ENCODE measurements around the gene TDRD12.
"Not testable (repeated sequence)": the region's sequence is repeated elsewhere in the genome, so short reads cannot be mapped to it uniquely, and the experiment has no call there.

The TDRD12 gene

DNA sequence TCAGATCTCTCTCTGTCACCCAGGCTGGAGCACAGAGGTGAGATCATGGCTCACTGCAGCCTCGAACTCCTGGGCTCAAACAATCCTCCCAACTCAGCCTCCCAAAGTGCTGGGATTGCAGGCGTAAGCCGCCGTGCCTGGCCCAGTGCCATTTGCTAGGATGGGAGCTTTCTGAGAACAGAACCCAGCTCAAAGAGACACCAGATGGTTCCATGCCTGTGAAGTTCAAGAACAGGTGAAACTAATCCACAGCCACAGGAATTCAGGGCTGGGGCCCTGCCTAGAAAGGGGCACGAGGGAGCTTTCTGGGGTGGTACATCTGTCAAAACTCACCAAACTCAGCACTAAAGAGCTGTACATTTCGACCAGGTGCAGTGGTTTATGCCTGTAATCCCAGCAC lies 145.8 kb downstream of the TDRD12 start:
- Histone ChIP-seq H2BK12ac (ENCODE audit: low read length in 2 of 2) (no peak overlapping the region), H2AFZ (ENCODE audit: low read depth, low read length) (no peak overlapping the region), H3K18ac (ENCODE audit: low read depth in 1 of 2, low read length in 2 of 2) (no peak overlapping the region), H4K8ac (ENCODE audit: low read length) (no peak overlapping the region), H3K14ac (ENCODE audit: low read length in 2 of 2) (no peak overlapping the region), H3K23ac (ENCODE audit: low read length in 2 of 2) (no peak overlapping the region), H3K36me3 (ENCODE audit: control insufficient read depth in 1 of 2, insufficient read depth in 2 of 2, low read depth in 1 of 2, low read length in 2 of 2) (no peaks in the 10 kb centered on the region), H3K4me1 (ENCODE audit: control insufficient read depth, insufficient read depth, low read depth, low read length) (peaks cover 8% of the 10 kb centered on the region), H2AK5ac (ENCODE audit: low read length, severe bottlenecking) (no peak overlapping the region), H3K27ac (ENCODE audit: low read length, poor library complexity, severe bottlenecking) (no peak overlapping the region), H2BK120ac (ENCODE audit: low read depth, low read length) (no peak overlapping the region), H3K79me1 (replicated peaks; ENCODE audit: low read length, poor library complexity, severe bottlenecking) (no peaks in the 10 kb centered on the region), H2BK5ac (ENCODE audit: low read depth, low read length, poor library complexity, severe bottlenecking) (no peak overlapping the region), H2BK15ac (ENCODE audit: low read depth, poor library complexity, severe bottlenecking) (no peak overlapping the region), H3K4me3 (ENCODE audit: insufficient read depth in 1 of 2, low read depth in 1 of 2, low read length in 2 of 2) (no peak overlapping the region), H4K91ac (ENCODE audit: low read length) (no peak overlapping the region), H3K9me3 (ENCODE audit: control insufficient read depth, low read length) (no peaks in the 10 kb centered on the region), H3K27me3 (ENCODE audit: control insufficient read depth in 1 of 2, insufficient read depth in 1 of 2, low read length in 2 of 2) (peaks cover 0 to 6% of the 10 kb centered on the region in 2 experiments), H3K4ac (ENCODE audit: low read depth in 1 of 2, low read length in 2 of 2) (no peak overlapping the region), H3K9ac (ENCODE audit: low read length) (no peak overlapping the region), H3K4me2 (ENCODE audit: low read length, poor library complexity, severe bottlenecking) (no peak overlapping the region)
- 86% methylated on average over 6 of the region's 6 CpGs for WGBS
- no peak for DNase-seq

DNA sequence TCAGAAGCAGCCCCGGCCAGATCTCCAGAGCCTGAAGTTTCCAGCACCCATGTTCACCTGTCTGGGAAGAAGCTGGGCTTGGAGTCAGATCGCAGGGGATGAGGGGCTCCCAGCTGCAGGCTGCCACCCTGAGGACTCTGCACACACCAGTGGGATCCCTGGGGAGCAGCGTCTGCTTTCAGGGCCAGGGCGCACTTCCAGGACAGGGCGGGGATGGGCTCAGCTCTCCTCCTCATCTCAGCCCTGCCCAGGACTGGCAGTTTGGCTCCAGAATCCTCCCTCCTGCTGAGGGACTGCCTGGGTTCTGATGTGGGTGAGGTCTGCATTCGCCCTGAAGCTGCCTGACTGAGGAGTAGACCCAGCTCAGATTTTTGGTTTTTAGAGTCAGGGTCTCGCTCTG lies 146.5 kb downstream of the TDRD12 start:
- no peaks in the 10 kb centered on the region for H3K79me1 ChIP-seq (replicated peaks; ENCODE audit: low read length, poor library complexity, severe bottlenecking)
- no peak overlapping the region for H2BK5ac ChIP-seq (ENCODE audit: low read depth, low read length, poor library complexity, severe bottlenecking)
- 82% methylated on average over 7 of the region's 7 CpGs for WGBS
- H2AK5ac ChIP-seq (ENCODE audit: low read length, severe bottlenecking) = no peak overlapping the region
- no peak overlapping the region for H4K91ac ChIP-seq (ENCODE audit: low read length)
- H3K4me1 ChIP-seq (ENCODE audit: control insufficient read depth, insufficient read depth, low read depth, low read length) = peaks cover 10% of the 10 kb centered on the region
- H4K8ac ChIP-seq (ENCODE audit: low read length) = no peak overlapping the region
- H3K27ac ChIP-seq (ENCODE audit: low read length, poor library complexity, severe bottlenecking) = no peak overlapping the region
- H3K18ac ChIP-seq (ENCODE audit: low read depth in 1 of 2, low read length in 2 of 2) = no peak overlapping the region
- no peak for DNase-seq
- no peak overlapping the region for H2BK12ac ChIP-seq (ENCODE audit: low read length in 2 of 2)
- no peak overlapping the region for H2BK15ac ChIP-seq (ENCODE audit: low read depth, poor library complexity, severe bottlenecking)
- no peak overlapping the region for H2AFZ ChIP-seq (ENCODE audit: low read depth, low read length)
- H3K14ac ChIP-seq (ENCODE audit: low read length in 2 of 2) = no peak overlapping the region
- H3K9ac ChIP-seq (ENCODE audit: low read length) = no peak overlapping the region
- H3K23ac ChIP-seq (ENCODE audit: low read length in 2 of 2) = no peak overlapping the region
- H3K4ac ChIP-seq (ENCODE audit: low read depth in 1 of 2, low read length in 2 of 2) = no peak overlapping the region
- no peak overlapping the region for H3K4me2 ChIP-seq (ENCODE audit: low read length, poor library complexity, severe bottlenecking)
- no peak overlapping the region for H2BK120ac ChIP-seq (ENCODE audit: low read depth, low read length)
- H3K9me3 ChIP-seq (ENCODE audit: control insufficient read depth, low read length) = no peaks in the 10 kb centered on the region
- no peak overlapping the region for H3K4me3 ChIP-seq (ENCODE audit: insufficient read depth in 1 of 2, low read depth in 1 of 2, low read length in 2 of 2)
- H3K27me3 ChIP-seq (ENCODE audit: control insufficient read depth in 1 of 2, insufficient read depth in 1 of 2, low read length in 2 of 2) = peaks cover 0 to 10% of the 10 kb centered on the region in 2 experiments
- H3K36me3 ChIP-seq (ENCODE audit: control insufficient read depth in 1 of 2, insufficient read depth in 2 of 2, low read depth in 1 of 2, low read length in 2 of 2) = no peaks in the 10 kb centered on the region

DNA sequence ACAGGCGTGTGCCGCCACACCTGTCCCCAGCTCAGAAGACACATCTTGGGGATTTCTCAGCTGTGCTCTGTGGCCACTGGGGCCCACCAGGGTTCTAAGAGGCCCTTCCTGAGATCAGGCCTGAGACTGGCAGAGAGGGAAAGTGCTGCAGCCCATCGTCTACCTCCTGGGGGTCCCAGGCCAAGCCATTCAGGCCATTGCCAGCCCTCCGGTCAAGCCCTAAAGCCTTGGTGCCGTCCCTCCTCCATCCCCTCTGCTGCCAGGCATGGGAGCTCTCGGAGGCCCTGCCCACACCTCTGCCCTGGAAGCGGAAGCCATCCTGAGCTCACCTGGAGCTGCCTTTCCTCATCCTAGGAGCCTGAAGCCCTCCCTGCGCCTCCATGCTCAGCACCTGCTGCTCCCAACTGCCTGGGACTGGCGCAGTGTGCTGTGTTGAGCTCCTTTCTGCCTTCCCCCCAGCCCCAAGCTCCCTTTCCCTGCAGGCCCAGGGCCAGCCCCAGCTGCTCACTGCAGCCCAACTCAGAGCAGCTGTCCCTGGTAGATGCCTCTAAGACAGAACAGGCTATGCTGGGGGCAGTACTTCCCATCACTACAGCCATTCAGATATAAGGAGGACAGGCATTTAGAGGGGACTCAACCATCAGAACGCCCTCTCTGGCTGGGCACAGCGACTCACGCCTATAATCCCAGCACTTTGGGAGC lies 147.1 kb downstream of the TDRD12 start:
- no peak overlapping the region for H4K8ac ChIP-seq (ENCODE audit: low read length)
- H2BK12ac ChIP-seq (ENCODE audit: low read length in 2 of 2) = no peak overlapping the region
- H3K18ac ChIP-seq (ENCODE audit: low read depth in 1 of 2, low read length in 2 of 2) = no peak overlapping the region
- H3K4ac ChIP-seq (ENCODE audit: low read depth in 1 of 2, low read length in 2 of 2) = no peak overlapping the region
- H3K23ac ChIP-seq (ENCODE audit: low read length in 2 of 2) = no peak overlapping the region
- H3K27ac ChIP-seq (ENCODE audit: low read length, poor library complexity, severe bottlenecking) = no peak overlapping the region
- no peak overlapping the region for H2AK5ac ChIP-seq (ENCODE audit: low read length, severe bottlenecking)
- no peak overlapping the region for H3K4me3 ChIP-seq (ENCODE audit: insufficient read depth in 1 of 2, low read depth in 1 of 2, low read length in 2 of 2)
- H3K4me1 ChIP-seq (ENCODE audit: control insufficient read depth, insufficient read depth, low read depth, low read length) = peaks cover 10% of the 10 kb centered on the region
- no peak overlapping the region for H2BK120ac ChIP-seq (ENCODE audit: low read depth, low read length)
- no peaks in the 10 kb centered on the region for H3K36me3 ChIP-seq (ENCODE audit: control insufficient read depth in 1 of 2, insufficient read depth in 2 of 2, low read depth in 1 of 2, low read length in 2 of 2)
- no peak overlapping the region for H2AFZ ChIP-seq (ENCODE audit: low read depth, low read length)
- no peak for DNase-seq
- no peak overlapping the region for H2BK5ac ChIP-seq (ENCODE audit: low read depth, low read length, poor library complexity, severe bottlenecking)
- H2BK15ac ChIP-seq (ENCODE audit: low read depth, poor library complexity, severe bottlenecking) = no peak overlapping the region
- peak overlapping the region in 1 of 2 experiments; percentile 23 for H3K14ac ChIP-seq (ENCODE audit: low read length in 2 of 2)
- no peak overlapping the region for H3K4me2 ChIP-seq (ENCODE audit: low read length, poor library complexity, severe bottlenecking)
- no peaks in the 10 kb centered on the region for H3K9me3 ChIP-seq (ENCODE audit: control insufficient read depth, low read length)
- H3K27me3 ChIP-seq (ENCODE audit: control insufficient read depth in 1 of 2, insufficient read depth in 1 of 2, low read length in 2 of 2) = peaks cover 0 to 10% of the 10 kb centered on the region in 2 experiments
- H3K79me1 ChIP-seq (replicated peaks; ENCODE audit: low read length, poor library complexity, severe bottlenecking) = no peaks in the 10 kb centered on the region
- H4K91ac ChIP-seq (ENCODE audit: low read length) = no peak overlapping the region
- WGBS = 90% methylated on average over 12 of the region's 12 CpGs
- H3K9ac ChIP-seq (ENCODE audit: low read length) = no peak overlapping the region

DNA sequence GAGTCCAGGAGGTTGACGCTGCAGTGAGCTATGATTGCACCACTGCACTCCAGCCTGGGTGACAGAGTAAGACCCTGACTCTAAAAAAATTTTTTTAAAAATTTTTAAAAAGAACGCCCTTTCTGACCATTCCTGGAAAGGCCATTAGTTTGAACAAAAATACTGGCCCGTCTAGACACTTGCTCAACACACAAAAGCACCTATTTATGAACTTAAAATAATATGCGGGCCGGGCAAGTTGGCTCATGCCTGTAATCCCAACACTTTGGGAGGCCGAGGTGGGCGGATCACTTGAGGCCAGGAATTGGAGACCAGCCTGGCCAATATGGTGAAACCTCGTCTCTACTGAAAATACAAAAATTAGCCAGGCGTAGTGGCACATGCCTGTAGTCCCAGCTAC lies 147.9 kb downstream of the TDRD12 start:
- H3K9ac ChIP-seq (ENCODE audit: low read length); H2BK15ac ChIP-seq (ENCODE audit: low read depth, poor library complexity, severe bottlenecking); H3K14ac ChIP-seq (ENCODE audit: low read length in 2 of 2); H2AK5ac ChIP-seq (ENCODE audit: low read length, severe bottlenecking); H3K79me1 ChIP-seq (replicated peaks; ENCODE audit: low read length, poor library complexity, severe bottlenecking); H3K9me3 ChIP-seq (ENCODE audit: control insufficient read depth, low read length); H3K4me2 ChIP-seq (ENCODE audit: low read length, poor library complexity, severe bottlenecking); H3K4ac ChIP-seq (ENCODE audit: low read depth in 1 of 2, low read length in 2 of 2); H3K23ac ChIP-seq (ENCODE audit: low read length in 2 of 2); H2BK5ac ChIP-seq (ENCODE audit: low read depth, low read length, poor library complexity, severe bottlenecking); H3K36me3 ChIP-seq (ENCODE audit: control insufficient read depth in 1 of 2, insufficient read depth in 2 of 2, low read depth in 1 of 2, low read length in 2 of 2); H3K27ac ChIP-seq (ENCODE audit: low read length, poor library complexity, severe bottlenecking); H4K91ac ChIP-seq (ENCODE audit: low read length); H3K4me1 ChIP-seq (ENCODE audit: control insufficient read depth, insufficient read depth, low read depth, low read length); H4K8ac ChIP-seq (ENCODE audit: low read length); H3K18ac ChIP-seq (ENCODE audit: low read depth in 1 of 2, low read length in 2 of 2); H2BK120ac ChIP-seq (ENCODE audit: low read depth, low read length); H2AFZ ChIP-seq (ENCODE audit: low read depth, low read length); H2BK12ac ChIP-seq (ENCODE audit: low read length in 2 of 2); DNase-seq; H3K27me3 ChIP-seq (ENCODE audit: control insufficient read depth in 1 of 2, insufficient read depth in 1 of 2, low read length in 2 of 2); H3K4me3 ChIP-seq (ENCODE audit: insufficient read depth in 1 of 2, low read depth in 1 of 2, low read length in 2 of 2): not testable (repeated sequence)
- WGBS = 93% methylated on average over 9 of the region's 9 CpGs

Measured in mesenchymal stem cell (in vitro differentiated cells and primary cell).